Kasumi-1 (cell line): Measurements from ENCODE around the gene OR10V1.

Experiments used
- DNase-seq, 2 experiments: peaks; one replicate each; lab custom pipeline; 2025; lab: John Stamatoyannopoulos, UW

OR10V1 gene

DNA sequence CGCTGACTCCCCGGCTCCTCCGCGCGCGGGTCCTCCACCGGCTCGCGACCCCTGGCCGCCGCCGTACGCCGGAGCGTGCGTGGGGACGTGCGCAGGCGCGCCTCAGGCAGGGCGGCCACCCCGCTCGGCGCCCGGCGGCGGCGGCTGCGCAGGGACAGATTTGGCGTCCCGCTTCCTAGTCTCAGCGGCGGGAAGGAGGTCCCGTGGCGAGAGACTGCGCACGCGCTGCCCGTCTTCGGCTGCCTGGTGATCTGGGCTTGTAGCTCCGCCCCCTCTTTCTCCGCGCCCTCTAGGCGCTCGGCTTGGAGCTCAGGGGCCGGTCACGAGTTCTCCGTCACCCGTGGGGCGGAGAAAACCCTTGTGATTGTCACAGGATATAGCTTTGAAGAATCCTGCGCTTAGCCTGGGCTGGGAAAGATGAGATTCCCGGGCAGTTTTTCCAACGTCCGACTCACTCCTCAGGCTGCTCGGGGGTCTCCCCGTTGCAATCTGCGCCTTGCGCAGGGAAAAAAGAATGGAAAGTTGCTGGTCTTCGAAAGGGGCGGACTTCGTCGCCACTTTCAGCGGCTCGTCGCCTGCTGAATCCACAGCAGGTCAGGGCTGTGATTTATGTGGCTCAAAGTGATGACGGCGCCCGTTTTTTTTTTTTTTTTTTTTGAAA lies 44.6 kb downstream of the OR10V1 start, which contains the start of gene PATL1:
PATL1 (minus strand) TSS at position 88 of the 661 bp plus-strand sequence. CDS start 142 bp downstream, outside the sequence.
- peak; percentile 96 to 97 for DNase-seq

DNA sequence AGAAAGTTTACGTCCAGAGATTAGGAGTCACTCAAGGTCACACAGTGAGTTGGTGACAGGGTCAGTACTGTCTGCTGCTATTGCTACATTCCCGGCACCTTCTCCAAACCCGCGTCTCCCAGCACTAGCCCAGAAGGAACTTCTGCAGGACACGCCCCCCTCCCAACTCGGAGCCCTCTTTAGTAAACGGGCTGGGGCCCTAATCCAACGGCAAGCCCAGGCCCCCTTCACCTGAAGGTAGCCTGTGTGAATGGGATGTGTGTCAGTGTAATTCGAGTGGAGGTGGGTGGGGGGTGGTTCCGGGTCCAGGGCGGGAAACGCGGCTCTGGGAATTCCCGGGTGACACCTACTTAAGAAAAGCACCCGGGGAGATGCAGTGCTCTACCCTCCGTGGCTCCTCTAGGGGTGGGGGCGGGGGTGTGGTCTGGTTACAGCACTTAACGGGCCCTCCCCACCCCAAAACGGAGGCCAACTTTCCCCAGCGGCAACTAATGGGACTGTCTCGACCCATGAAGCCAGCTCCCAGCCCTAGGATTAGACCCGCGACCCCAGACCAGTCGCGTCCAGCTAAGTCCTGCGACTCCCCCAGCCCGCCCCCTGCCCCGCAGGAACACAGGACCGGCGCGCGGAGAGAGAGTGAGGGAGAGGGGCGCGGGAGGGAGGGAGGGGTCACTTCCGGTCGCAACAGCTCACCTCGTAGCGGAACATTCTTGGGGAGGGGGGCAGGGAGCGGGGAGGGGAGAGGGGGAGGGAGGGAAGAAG lies 45.3 kb downstream of the OR10V1 start:
- DNase-seq, result peak; percentile 31 to 46

DNA sequence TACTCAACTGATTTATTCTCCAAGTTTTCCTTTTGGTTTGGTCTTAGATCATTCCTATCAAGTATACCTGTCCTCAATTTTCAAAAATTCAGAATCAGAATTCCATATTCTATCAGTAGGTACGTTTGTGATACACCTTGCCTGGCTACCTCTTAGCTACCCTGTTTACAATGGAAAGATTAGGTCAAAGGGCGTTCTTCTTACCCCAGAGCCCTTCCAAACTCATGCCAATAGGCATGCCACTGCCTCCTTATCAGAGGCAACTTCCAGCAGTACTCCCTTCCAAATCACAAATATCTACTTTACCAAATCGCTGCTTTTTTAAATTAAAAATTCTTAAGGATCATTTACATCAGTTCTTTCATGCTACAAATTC lies 45.8 kb downstream of the OR10V1 start:
- no peak for DNase-seq

DNA sequence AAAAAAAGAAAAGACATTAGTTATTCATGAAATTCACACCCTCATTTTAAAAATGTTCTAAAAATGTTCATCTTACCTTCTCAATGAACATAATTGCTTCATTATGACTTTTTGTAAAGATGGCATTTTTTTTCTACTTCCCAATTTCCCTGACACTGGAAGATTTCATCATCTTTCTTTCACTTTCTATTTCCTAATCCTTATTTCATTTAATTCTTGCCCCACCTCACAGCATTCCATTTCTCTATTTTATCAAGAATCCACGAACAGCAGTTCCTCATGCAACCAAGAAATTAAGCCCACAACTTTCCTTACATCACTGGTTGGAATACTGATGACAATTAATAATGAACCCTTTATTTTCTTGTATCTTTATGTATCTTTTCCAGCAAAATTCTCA lies 46.7 kb downstream of the OR10V1 start:
- DNase-seq, result no peak
